SK-N-MC (cell line): Measurements from ENCODE around the gene CYP4V2.

ENCODE experiments used
- EZH2 ChIP-seq: fragments of 200-600 bp; sonication (generic); IDR thresholded peaks from one replicate; pipeline ENCODE4 v1.6.1; 2017; ENCODE audit warnings: antibody characterized with exemption
- POLR2AphosphoS5 ChIP-seq: IDR thresholded peaks from 2 replicates; pipeline ENCODE4 v1.6.1; 2012; ENCODE audit warnings: mild to moderate bottlenecking, low read depth, low read length, borderline replicate concordance

DNA sequence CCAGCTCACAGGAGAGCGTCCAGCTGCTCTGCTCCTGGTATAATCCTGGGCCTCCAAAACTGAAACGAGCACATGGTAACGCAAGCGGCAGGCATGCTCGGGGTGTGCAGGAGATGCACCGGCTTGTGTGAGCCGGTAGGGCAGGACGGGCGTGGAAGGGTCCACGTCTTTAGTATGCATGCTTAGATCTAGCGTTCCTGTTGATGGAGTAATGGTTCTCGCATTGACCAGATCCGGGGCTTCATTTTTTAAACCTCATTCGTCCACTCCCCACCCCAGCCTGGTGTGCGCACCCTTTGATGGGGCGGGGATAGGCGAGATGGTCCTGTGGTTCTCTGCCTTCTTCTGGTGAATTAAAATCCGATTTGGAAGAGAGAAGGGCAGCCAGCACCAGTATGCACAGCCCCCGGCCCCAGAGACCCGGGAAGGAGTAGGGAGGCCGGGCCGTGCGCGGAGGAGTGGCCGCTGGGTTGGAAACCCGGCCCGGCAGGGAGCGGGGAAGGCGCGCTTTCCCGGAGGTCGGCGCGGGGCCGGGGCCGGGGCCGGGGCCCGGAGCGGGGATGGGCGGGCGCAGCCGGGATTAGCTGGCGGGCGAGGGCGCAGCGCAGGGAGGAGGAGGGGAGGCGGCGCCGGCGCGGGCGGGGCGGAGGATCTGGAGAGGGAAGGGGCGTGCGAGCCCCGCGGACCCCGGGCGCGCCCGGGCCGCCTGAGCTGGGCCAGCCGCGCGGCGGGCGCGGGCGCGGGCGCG is 47.0 kb upstream of the CYP4V2 start:
- TF ChIP-seq POLR2AphosphoS5, result no peak
- TF ChIP-seq EZH2, result no peak
